ENCODE data around the gene EVI5. TPM values are rescaled to one million over a fixed set of nuclear protein-coding genes. Genes with fewer than 3 reads are reported as not detected.

The EVI5 gene
- total RNA-seq, 4 donors from 2014 or later = 48.7 to 70.7 (median 50.8) TPM

- TF ChIP-seq POLR2A (IDR thresholded peaks at IDR 0.05) = no peak
- no peak for TF ChIP-seq EP300 (IDR thresholded peaks at IDR 0.05)
- no peak for TF ChIP-seq CTCF (IDR thresholded peaks at IDR 0.05)
- Histone ChIP-seq H3K27ac (no peak overlapping the region), H3K9me3 (no peaks in the 10 kb centered on the region), H3K4me3 (no peak overlapping the region), H3K27me3 (no peaks in the 10 kb centered on the region), H3K36me3 (no peaks in the 10 kb centered on the region), H3K4me1 (peaks cover 0 to 12% (median 0%) of the 10 kb centered on the region in 4 donors)
- WGBS, 2 donors = 49 to 52% methylated on average over 6 of the region's 6 CpGs
- DNase-seq (ENCODE audit: low spot score in 2 of 2) = no peak
Observed at GRCh38 chr1:92711473-92712165, 73.3 kb downstream of the EVI5 start.

GRCh38 chr1:92709738-92710137 lies 75.2 kb downstream of the EVI5 start:
- H3K9me3 ChIP-seq = no peaks in the 10 kb centered on the region
- H3K27me3 ChIP-seq = no peaks in the 10 kb centered on the region
- TF ChIP-seq POLR2A (IDR thresholded peaks at IDR 0.05) (no peak), EP300 (IDR thresholded peaks at IDR 0.05) (no peak), CTCF (IDR thresholded peaks at IDR 0.05) (no peak)
- peaks cover 0 to 12% (median 0%) of the 10 kb centered on the region in 4 donors for H3K4me1 ChIP-seq
- H3K36me3 ChIP-seq = no peaks in the 10 kb centered on the region
- H3K27ac ChIP-seq = no peak overlapping the region
- no peak for DNase-seq (ENCODE audit: low spot score in 2 of 2)
- H3K4me3 ChIP-seq = no peak overlapping the region
- 76 to 78% methylated on average over 4 of the region's 4 CpGs for WGBS, 2 donors

GRCh38 chr1:92708368-92708950 lies 76.4 kb downstream of the EVI5 start:
- Histone ChIP-seq H3K36me3 (no peaks in the 10 kb centered on the region), H3K9me3 (no peaks in the 10 kb centered on the region), H3K27ac (no peak overlapping the region), H3K4me3 (no peak overlapping the region), H3K27me3 (no peaks in the 10 kb centered on the region), H3K4me1 (peaks cover 0 to 12% (median 0%) of the 10 kb centered on the region in 4 donors)
- TF ChIP-seq EP300 (IDR thresholded peaks at IDR 0.05) (no peak), POLR2A (IDR thresholded peaks at IDR 0.05) (no peak), CTCF (IDR thresholded peaks at IDR 0.05) (no peak)
- no peak for DNase-seq (ENCODE audit: low spot score in 2 of 2)
- WGBS, 2 donors = 62 to 67% methylated on average over 2 of the region's 2 CpGs

GRCh38 chr1:92707709-92708108 lies 77.2 kb downstream of the EVI5 start:
- no peaks in the 10 kb centered on the region for H3K9me3 ChIP-seq

More at GRCh38 chr1:92707709-92708108, 77.2 kb downstream of the EVI5 start:
- Histone ChIP-seq H3K27ac (no peak overlapping the region), H3K4me3 (no peak overlapping the region), H3K36me3 (no peaks in the 10 kb centered on the region), H3K4me1 (peaks cover 0 to 12% (median 0%) of the 10 kb centered on the region in 4 donors), H3K27me3 (no peaks in the 10 kb centered on the region)
- TF ChIP-seq POLR2A (IDR thresholded peaks at IDR 0.05) (no peak), EP300 (IDR thresholded peaks at IDR 0.05) (no peak), CTCF (IDR thresholded peaks at IDR 0.05) (no peak)
- WGBS, 2 donors = 95 to 97% methylated on average over 2 of the region's 2 CpGs
- no peak for DNase-seq (ENCODE audit: low spot score in 2 of 2)

Data from tibial nerve (tissue), 4 donors.